HG03039 (cell line): ENCODE data around the gene DLGAP3.
"Not testable (repeated sequence)": the region's sequence is repeated elsewhere in the genome, so short reads cannot be mapped to it uniquely, and the experiment has no call there.

Source experiments
- ATAC-seq: cut with Tn5 transposase; IDR thresholded peaks from one replicate; pipeline ENCODE4 v1.9.1; 2021; ENCODE audit warnings: mild to moderate bottlenecking, moderate library complexity; ENCODE audit not compliant: unreplicated experiment

The DLGAP3 gene

DNA sequence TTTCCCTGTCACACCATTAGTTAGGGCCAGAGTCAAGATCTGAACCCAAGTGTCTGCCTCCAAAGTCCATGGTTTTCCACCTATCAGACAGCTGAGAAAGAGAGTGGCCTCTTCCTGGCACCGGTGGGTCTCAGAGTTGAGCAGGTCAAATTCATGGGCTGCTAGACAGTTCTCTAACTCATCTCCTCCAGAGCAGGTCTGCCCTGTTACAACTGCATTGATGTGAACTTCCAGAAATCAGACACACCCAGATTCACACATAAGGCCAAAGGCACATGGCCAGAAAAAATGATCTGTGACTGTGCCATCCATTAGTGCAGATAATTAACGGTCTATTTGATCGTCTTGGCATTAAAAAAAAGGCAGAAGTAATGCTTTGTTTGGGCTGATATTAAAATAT lies 87.4 kb downstream of the DLGAP3 start:
- ATAC-seq, result no peak

GRCh38 chr1:34840426-34840825 lies 89.0 kb downstream of the DLGAP3 start:
- no peak for ATAC-seq

GRCh38 chr1:34839526-34840305 lies 89.7 kb downstream of the DLGAP3 start:
- ATAC-seq, result no peak

GRCh38 chr1:34833711-34834110 lies 95.7 kb downstream of the DLGAP3 start:
- ATAC-seq, result no peak

DNA sequence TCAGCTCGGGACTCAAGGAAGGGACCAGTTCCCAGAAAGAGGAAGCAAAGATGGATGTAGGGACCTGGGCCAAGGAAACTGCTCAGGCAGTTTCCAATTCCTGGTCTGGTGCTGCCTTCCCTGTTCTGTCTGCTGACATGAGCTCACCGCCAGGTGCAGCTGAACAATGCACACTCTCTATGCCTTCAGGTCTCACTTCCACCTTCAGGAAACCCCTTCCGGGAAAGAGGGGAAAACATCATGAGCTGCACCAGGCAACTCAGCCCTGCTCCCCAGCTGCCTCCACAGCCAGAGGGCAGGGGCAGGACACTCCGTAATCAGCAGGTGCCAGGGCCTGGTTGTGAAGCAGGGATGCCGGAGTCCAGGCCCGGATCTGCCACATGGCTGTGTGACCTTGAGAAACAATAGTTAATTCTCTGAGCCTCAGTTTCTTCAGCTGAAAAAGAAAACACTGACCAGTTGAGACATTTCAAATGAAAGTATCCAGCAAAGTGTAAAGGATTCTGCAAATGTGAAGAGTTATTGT lies 97.7 kb downstream of the DLGAP3 start:
- no peak for ATAC-seq

DNA sequence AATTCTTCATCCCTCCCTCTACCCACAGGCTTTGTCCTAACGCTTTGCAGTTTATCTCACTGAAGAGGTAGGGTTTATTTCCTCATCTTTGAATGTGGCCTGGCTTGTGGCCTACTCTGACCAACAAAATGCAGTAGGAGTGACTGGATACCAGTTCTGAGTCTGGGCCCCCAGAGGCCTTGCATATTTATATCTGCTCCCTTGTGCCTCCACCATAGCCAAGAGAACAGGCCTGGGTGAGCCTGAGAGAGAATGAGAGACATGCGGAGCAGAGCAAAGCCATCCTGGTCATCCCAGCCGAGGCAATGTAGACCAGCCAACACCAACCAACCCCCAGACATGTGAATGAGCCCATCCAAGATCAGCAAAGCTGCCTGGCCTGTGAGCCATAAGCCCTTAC lies 100.2 kb downstream of the DLGAP3 start:
- ATAC-seq, result no peak

DNA sequence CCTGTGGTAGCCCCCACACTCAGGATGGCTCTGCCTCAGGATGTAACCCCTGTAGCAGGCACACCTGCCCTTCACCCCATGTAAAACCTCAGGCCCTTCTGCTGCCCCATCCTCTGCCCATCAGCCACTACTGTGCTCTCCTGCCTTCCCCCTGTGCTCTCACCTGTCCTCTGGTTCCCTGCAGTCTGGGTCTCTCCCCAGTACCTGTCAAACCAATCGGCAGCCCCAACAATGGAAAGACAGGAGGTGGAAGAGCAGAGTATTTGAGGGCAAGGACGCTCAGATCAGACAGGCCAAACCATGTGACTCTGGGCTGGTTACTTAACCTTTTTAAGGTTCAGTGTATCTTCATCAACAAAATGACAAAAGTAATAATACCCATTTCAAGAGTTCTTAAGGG lies 100.8 kb downstream of the DLGAP3 start:
- ATAC-seq, result no peak

GRCh38 chr1:34827341-34827941 lies 102.0 kb downstream of the DLGAP3 start:
- ATAC-seq, result no peak

GRCh38 chr1:34825455-34826091 lies 103.9 kb downstream of the DLGAP3 start:
- no peak for ATAC-seq

DNA sequence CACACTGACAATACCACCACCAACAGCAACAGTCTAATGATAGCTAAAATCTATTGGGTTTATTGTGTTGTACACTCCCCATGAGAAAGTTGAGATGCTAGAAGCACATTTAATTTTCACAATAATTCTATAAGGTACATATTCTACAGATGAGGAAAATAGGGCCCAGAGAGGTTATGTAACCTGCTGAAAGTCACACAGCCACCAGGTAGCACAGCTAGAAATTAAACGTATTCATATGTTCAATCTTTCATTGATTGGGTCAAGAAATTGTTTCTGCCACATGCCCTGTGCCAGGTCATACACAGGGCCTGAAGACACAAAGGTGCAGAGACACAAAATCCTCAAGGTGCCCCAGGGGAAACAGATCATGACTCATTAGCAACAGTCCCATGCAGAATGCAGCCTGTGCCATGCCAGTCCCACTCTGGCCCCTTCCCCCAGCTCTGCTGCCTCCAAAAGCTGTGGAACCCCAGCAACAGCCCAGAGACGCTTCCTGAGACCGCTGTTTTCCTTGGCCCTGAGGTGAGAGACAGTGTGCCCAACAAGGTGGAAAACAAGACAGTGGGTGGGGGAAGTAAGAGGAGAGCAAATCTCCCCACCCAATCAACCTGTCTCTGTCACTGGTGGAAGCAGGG lies 104.5 kb downstream of the DLGAP3 start:
- ATAC-seq, result no peak

- no peak for ATAC-seq
Observed at GRCh38 chr1:34822202-34822601, 107.2 kb downstream of the DLGAP3 start.

DNA sequence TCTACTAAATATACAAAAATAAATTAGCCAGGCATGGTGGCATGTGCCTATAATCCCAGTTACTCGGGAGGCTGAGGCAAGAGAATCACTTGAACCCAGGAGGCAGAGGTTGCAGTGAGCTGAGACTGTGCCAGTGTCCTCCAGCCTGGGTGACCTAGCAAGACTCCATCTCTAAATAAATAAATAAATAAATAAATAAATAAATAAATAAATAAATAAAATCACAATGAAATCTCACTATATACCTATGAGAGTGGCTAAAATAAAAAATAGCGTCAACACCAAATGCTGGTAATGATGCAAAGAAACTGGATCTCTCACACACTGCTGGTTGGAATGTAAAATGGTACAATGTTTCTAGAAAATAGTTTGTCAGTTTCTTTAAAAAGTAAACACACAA lies 110.6 kb downstream of the DLGAP3 start:
- ATAC-seq, result not testable (repeated sequence)

DNA sequence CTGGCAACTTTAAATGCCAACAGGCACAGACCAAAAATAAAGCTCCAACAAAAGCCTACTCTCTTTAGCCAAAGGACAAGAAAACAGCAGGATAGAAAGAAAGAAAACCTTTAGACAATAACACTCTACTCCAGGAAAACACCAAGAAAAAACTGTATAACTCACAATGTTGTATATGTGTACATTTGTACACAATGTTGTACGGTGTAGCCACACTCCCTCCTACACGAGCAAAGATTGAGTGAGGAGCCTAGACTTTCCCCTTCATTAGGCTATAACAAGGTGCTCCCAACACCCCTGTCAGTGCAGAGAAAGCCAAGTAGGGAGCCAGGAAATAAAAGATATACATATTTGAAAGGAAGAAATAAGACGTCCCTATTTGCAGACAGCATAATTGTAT lies 112.7 kb downstream of the DLGAP3 start:
- ATAC-seq, result no peak

DNA sequence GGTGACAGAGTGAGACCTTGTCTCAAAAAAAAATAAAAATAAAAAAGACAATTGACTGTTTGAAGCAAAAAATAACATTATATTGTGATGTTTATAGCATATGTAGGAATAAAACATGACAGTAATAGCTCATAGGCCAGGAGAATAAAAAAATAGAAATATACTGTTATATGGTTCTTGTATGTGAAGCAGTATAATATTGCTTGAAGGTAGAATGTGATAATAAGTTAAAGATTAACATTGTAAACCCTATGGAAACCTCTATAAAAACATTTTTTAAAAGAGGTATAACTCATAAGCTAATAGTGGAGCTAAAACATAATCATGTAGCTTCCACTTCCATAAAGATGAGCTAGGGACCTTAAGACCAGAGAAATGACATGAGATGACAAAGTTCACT lies 113.1 kb downstream of the DLGAP3 start:
- no peak for ATAC-seq
